B cell (primary cell): Measurements from ENCODE around the gene IFIT1B. TPM values are rescaled to one million over a fixed set of nuclear protein-coding genes. Genes with fewer than 3 reads are reported as not detected.
"Not testable (repeated sequence)": the region's sequence is repeated elsewhere in the genome, so short reads cannot be mapped to it uniquely, and the experiment has no call there.

Experiments
- ATAC-seq: fragments of 200-7000 bp; cut with Tn5 transposase; one replicate; pipeline ENCODE4 v1.10.0; 2021; ENCODE audit warnings: low read depth, mild to moderate bottlenecking, moderate number of reproducible peaks, moderate library complexity
- CTCF ChIA-PET: fragments of 350-600 bp; sonication (Branson Sonifier 250); formaldehyde crosslinking; loops from one replicate; lab custom pipeline; 2021; ENCODE audit warnings: antibody characterized with exemption, inconsistent platforms; lab: Charles Lee
- POLR2A ChIA-PET: fragments of 350-600 bp; sonication (Branson Sonifier 250); formaldehyde crosslinking; loops from one replicate; lab custom pipeline; 2021; ENCODE audit warnings: antibody characterized with exemption; lab: Charles Lee
- DNase-seq: peaks from one replicate; pipeline ENCODE4 v3.0.0; 2013
- H2AFZ ChIP-seq: 2 replicates; pipeline ENCODE4 v1.6.1; 2012; ENCODE audit warnings: mild to moderate bottlenecking, low read depth, low read length; ENCODE audit not compliant: insufficient read depth, poor library complexity, severe bottlenecking
- H3K27ac ChIP-seq, 2 donors: 1 replicate in 1 of 2; 2 replicates in 1 of 2; pipeline ENCODE4 v1.5.1; 2012 to 2013; ENCODE audit warnings: low read length in 2 of 2, mild to moderate bottlenecking in 2 of 2, moderate library complexity in 1 of 2
- H3K27me3 ChIP-seq, 4 experiments: fragments of 200-600 bp in 1 of 4; sonication (generic) in 1 of 4; replicated peaks in 1 of 4; 1 replicate in 2 of 4; 2 replicates in 2 of 4; pipeline versions ENCODE4 v1.6.1 to v1.7.0; 2013 to 2016; ENCODE audit warnings: low read length in 3 of 4, mild to moderate bottlenecking in 2 of 4, mixed read lengths in 1 of 4, moderate library complexity in 1 of 4; ENCODE audit not compliant: insufficient read depth in 4 of 4, control insufficient read depth in 3 of 4; ENCODE audit errors: control extremely low read depth in 1 of 4
- H3K36me3 ChIP-seq, 2 experiments: replicated peaks in 1 of 2; 1 replicate in 1 of 2; 2 replicates in 1 of 2; pipeline versions ENCODE4 v1.6.1 to v1.7.1; 2013; ENCODE audit warnings: low read length in 1 of 2; ENCODE audit not compliant: insufficient read depth in 2 of 2, control insufficient read depth in 1 of 2; ENCODE audit errors: control extremely low read depth in 1 of 2, extremely low read depth in 1 of 2
- H3K4me1 ChIP-seq, 2 donors: fragments of 200-600 bp in 1 of 2; sonication (generic) in 1 of 2; 1 replicate in 1 of 2; 2 replicates in 1 of 2; pipeline versions ENCODE4 v1.5.1 to v1.6.1; 2013 to 2017; ENCODE audit warnings: low read length in 2 of 2; ENCODE audit not compliant: control insufficient read depth in 2 of 2, insufficient read depth in 2 of 2
- H3K4me2 ChIP-seq: replicated peaks from 2 replicates; pipeline ENCODE3; 2012; ENCODE audit warnings: mild to moderate bottlenecking, low read depth, low read length; ENCODE audit not compliant: poor library complexity, severe bottlenecking
- H3K4me3 ChIP-seq, 5 experiments: fragments of 200-600 bp in 1 of 5; sonication (generic) in 1 of 5; 1 replicate in 3 of 5; 2 replicates in 2 of 5; pipeline versions ENCODE4 v1.5.1 to v1.7.0; 2011 to 2016; ENCODE audit warnings: low read length in 4 of 5, mild to moderate bottlenecking in 4 of 5, low read depth in 2 of 5, control low read depth in 1 of 5, moderate library complexity in 1 of 5; ENCODE audit not compliant: insufficient read depth in 1 of 5; ENCODE audit errors: control extremely low read depth in 1 of 5, extremely low read depth in 1 of 5
- H3K79me2 ChIP-seq: fragments of 200-600 bp; sonication (generic); one replicate; pipeline ENCODE4 v1.6.0; 2016; ENCODE audit warnings: low read length; ENCODE audit not compliant: control insufficient read depth, insufficient read depth
- H3K9ac ChIP-seq: fragments of 200-600 bp; sonication (generic); 2 replicates; pipeline ENCODE4 v1.6.1; 2017; ENCODE audit warnings: mild to moderate bottlenecking, low read length, moderate library complexity
- H3K9me3 ChIP-seq, 3 donors: one replicate each; pipeline versions ENCODE4 v1.6.1 to v1.7.1; 2013; ENCODE audit warnings: low read length in 2 of 3; ENCODE audit not compliant: control insufficient read depth in 2 of 3, insufficient read depth in 1 of 3; ENCODE audit errors: control extremely low read depth in 1 of 3
- H4K20me1 ChIP-seq: 2 replicates; pipeline ENCODE4 v1.6.0; 2012; ENCODE audit warnings: mild to moderate bottlenecking, low read length; ENCODE audit not compliant: insufficient read depth, control insufficient read depth, poor library complexity, severe bottlenecking
- H3K27ac Mint-ChIP-seq: one replicate; pipeline ENCODE4 v1.8.0; 2021; ENCODE audit warnings: mixed read lengths
- H3K27me3 Mint-ChIP-seq: one replicate; pipeline ENCODE4 v1.8.0; 2021; ENCODE audit warnings: mixed read lengths
- H3K4me1 Mint-ChIP-seq: one replicate; pipeline ENCODE4 v1.8.0; 2021; ENCODE audit warnings: mixed read lengths
- H3K4me3 Mint-ChIP-seq: one replicate; pipeline ENCODE4 v1.8.0; 2021; ENCODE audit warnings: mixed read lengths
- H3K9me3 Mint-ChIP-seq: one replicate; pipeline ENCODE4 v1.8.0; 2022; ENCODE audit warnings: mixed read lengths; ENCODE audit not compliant: insufficient read depth
- EZH2 ChIP-seq: IDR thresholded peaks from 2 replicates; pipeline ENCODE4 v1.6.1; 2012; ENCODE audit warnings: borderline replicate concordance, low read depth, mild to moderate bottlenecking, moderate library complexity, low read length; ENCODE audit not compliant: insufficient read depth, poor library complexity, severe bottlenecking
- WGBS: methylation state at CpG from one replicate; pipeline ENCODE4 v1.1.5; 2013; ENCODE audit warnings: missing lambda C conversion rate; ENCODE audit not compliant: insufficient coverage; 5-methylcytosine and 5-hydroxymethylcytosine counted together
- intact Hi-C: fragments of 100-400 bp; cut with micrococcal nuclease; formaldehyde crosslinking; loops from one replicate; pipeline ENCODE4 v1.10.0; 2022
- polyA plus RNA-seq: library from polyadenylated mRNA; depleted of rRNA; stranded (reverse); fragments of >200 nt; gene quantifications from 2 replicates; pipeline ENCODE4 v1.2.3, GENCODE V29; 2012
- total RNA-seq, 2 donors: library from RNA; stranded (reverse); fragments of 120-200 nt in 1 of 2; gene quantifications; 1 replicate in 1 of 2; 2 replicates in 1 of 2; pipeline versions ENCODE4 v1.2.3 to v1.2.4, GENCODE V29; 2013 to 2022
- TF ChIP-seq, protein P1 (sequence below): fragments of 200-600 bp; IDR thresholded peaks from one replicate; pipeline ENCODE4 v1.8.0; 2022; ENCODE audit warnings: antibody characterized with exemption, mild to moderate bottlenecking

The IFIT1B gene
- total and polyA plus RNA-seq, 2 donors (not counting 1 experiment from before 2014, with no cell fraction given): not detected

DNA sequence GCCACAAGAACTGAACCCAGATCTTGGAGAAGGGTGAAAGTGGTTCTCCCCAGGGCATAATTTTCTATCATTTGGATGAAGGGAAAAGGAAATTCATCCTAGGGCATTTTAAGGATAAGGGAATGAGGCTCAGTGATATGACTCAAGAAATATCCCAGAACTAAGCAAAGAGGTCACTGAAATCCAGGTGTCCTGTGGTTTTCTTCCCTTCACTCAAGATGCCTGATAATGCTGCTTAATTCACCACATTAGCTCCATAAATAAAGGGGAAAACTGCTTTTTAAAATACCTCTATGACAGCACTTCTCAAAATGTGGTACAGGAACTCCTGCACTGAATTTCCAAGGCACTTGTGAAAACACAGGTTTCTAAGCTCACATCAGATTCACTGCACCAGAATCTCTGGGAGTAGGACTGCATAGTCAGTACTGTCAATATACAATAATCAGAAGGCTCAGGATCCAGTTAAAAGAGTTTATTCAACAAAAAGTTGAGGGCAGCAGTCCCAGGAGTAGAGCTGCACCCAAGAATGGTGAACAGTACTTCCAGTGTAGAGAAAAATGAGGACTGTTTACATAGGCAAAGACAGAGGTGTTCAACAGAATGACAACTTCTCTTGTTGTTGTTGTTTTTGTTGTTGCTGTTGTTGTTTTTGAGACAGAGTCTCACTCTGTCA lies 47.2 kb upstream of the IFIT1B start:
- ATAC-seq (no peak), DNase-seq (no peak)
- Mint-ChIP-seq H3K27ac (peak overlapping the region; percentile 78), H3K4me1 (peaks cover 55% of the 10 kb centered on the region), H3K4me3 (peak overlapping the region; percentile 48), H3K27me3 (no peaks in the 10 kb centered on the region), H3K9me3 (no peaks in the 10 kb centered on the region)
- no peaks in the 10 kb centered on the region for H3K27me3 ChIP-seq
- no peak overlapping the region for H3K9ac ChIP-seq
- no peaks in the 10 kb centered on the region for H3K36me3 ChIP-seq
- H3K27ac ChIP-seq: peak overlapping the region in 1 of 2 donors; percentile 91
- no peak overlapping the region for H2AFZ ChIP-seq
- TF ChIP-seq, protein P1, sequence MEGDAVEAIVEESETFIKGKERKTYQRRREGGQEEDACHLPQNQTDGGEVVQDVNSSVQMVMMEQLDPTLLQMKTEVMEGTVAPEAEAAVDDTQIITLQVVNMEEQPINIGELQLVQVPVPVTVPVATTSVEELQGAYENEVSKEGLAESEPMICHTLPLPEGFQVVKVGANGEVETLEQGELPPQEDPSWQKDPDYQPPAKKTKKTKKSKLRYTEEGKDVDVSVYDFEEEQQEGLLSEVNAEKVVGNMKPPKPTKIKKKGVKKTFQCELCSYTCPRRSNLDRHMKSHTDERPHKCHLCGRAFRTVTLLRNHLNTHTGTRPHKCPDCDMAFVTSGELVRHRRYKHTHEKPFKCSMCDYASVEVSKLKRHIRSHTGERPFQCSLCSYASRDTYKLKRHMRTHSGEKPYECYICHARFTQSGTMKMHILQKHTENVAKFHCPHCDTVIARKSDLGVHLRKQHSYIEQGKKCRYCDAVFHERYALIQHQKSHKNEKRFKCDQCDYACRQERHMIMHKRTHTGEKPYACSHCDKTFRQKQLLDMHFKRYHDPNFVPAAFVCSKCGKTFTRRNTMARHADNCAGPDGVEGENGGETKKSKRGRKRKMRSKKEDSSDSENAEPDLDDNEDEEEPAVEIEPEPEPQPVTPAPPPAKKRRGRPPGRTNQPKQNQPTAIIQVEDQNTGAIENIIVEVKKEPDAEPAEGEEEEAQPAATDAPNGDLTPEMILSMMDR: no peak
- no peak for TF ChIP-seq EZH2
- intact Hi-C loops: no loop called here
- no peaks in the 10 kb centered on the region for H3K9me3 ChIP-seq
- no peak overlapping the region for H3K4me2 ChIP-seq
- peaks cover 46 to 73% of the 10 kb centered on the region in 2 donors for H3K4me1 ChIP-seq
- H4K20me1 ChIP-seq: no peaks in the 10 kb centered on the region
- H3K4me3 ChIP-seq: no peak overlapping the region
- POLR2A ChIA-PET: no interaction called here
- peaks cover 30% of the 10 kb centered on the region for H3K79me2 ChIP-seq
- CTCF ChIA-PET: interaction anchor here (1.5 kb wide), 1 partner anchor 29 kb away, joined by 4 read pairs; the partner anchor contains the start of gene IFIT2

DNA sequence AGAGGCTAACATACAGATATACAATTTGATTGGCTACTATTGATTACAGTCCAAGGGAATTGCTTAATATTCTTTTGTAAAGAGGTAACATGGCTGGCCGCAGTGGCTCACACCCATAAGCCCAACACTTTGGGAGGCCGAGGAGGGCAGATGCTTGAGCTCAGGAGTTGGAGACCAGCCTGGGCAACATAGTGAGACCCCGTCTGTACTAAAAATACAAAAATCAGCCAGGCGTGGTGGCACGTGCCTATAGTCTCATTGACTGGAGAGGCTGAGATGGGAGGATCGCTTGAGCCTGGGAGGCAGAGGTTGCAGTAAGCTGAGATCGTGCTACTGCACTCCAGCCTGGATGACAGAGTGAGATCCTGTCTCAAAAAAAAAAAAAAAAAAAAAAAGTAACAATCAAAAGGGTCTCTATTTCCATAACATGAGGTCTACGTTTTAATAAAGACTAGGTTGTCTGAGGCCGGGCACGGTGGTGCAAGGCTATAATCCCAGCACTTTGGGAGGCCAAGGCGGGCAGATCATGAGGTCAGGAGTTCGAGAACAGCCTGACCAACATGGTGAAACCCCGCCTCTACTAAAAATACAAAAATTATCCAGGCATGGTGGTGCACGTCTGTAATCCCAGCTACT lies 46.3 kb upstream of the IFIT1B start:
- H3K36me3 ChIP-seq, H3K27me3 ChIP-seq, ATAC-seq, H3K9me3 Mint-ChIP-seq, H4K20me1 ChIP-seq, H3K27me3 Mint-ChIP-seq, H3K9me3 ChIP-seq, DNase-seq: not testable (repeated sequence)
- Mint-ChIP-seq H3K4me1 (peaks cover 56% of the 10 kb centered on the region), H3K4me3 (peak overlapping the region; percentile 81), H3K27ac (peak overlapping the region; percentile 87)
- Histone ChIP-seq H3K79me2 (peaks cover 37% of the 10 kb centered on the region), H3K27ac (peak overlapping the region; percentile 70 to 91), H3K4me1 (peaks cover 46 to 73% of the 10 kb centered on the region in 2 donors), H3K4me3 (peak overlapping the region in 4 of 5 experiments; percentile 41 to 68 (median 46)), H3K9ac (peak overlapping the region; percentile 63), H3K4me2 (peak overlapping the region; percentile 78), H2AFZ (peak overlapping the region; percentile 56)
- ChIA-PET CTCF (interaction anchor here (0.7 to 1.7 kb wide), 4 partner anchors 30 to 86 kb away, joined by 3 to 7 read pairs (median 5); partner anchors contain the start of genes IFIT2 and IFIT5), POLR2A (interaction anchor here (1.1 to 1.4 kb wide), 2 partner anchors 30 to 82 kb away, joined by 6 to 7 read pairs; partner anchors contain the start of genes IFIT2 and IFIT5)
- WGBS: 57% methylated on average over 9 of the region's 14 CpGs
- intact Hi-C loops: loop anchor here (1.0 kb wide), 3 partner anchors 30 to 83 kb away; partner anchors contain the start of genes IFIT1 and IFIT5
